Hematopoietic multipotent progenitor cell treated with erythropoietin and hydrocortisone succinate and interleukin-3 and kit ligand, for 8 days (in vitro differentiated cells): ENCODE results near the gene RIPPLY3.

Experiments used
- DNase-seq: peaks from one replicate; pipeline ENCODE4 v3.0.0-alpha.2; 2015

The RIPPLY3 gene

GRCh38 chr21:37006486-37007291 is at the start of gene RIPPLY3:
RIPPLY3 (plus strand) TSS chr21:37006702; CDS start chr21:37006773, 71 bp downstream.
- no peak for DNase-seq

- DNase-seq = no peak
These were observed 47.3 kb upstream of the RIPPLY3 start for GRCh38 chr21:36959020-36959835.

GRCh38 chr21:36960676-36961284 is 45.7 kb upstream of the RIPPLY3 start:
- DNase-seq = no peak

GRCh38 chr21:36962098-36962780 is 44.3 kb upstream of the RIPPLY3 start:
- DNase-seq = no peak

- DNase-seq = no peak
These were observed 42.1 kb upstream of the RIPPLY3 start for GRCh38 chr21:36964398-36964797.

GRCh38 chr21:36964827-36965719 is 41.4 kb upstream of the RIPPLY3 start:
- DNase-seq = peak; percentile 56

- DNase-seq = no peak
These were observed 40.8 kb upstream of the RIPPLY3 start for GRCh38 chr21:36965720-36966065.

GRCh38 chr21:36966066-36966820 is 40.3 kb upstream of the RIPPLY3 start, which contains the start of gene HLCS:
HLCS (minus strand) TSS chr21:36966669; CDS start chr21:36966638, 31 bp downstream.
- DNase-seq = peak; percentile 70

- DNase-seq = peak; percentile 44
These were observed 39.4 kb upstream of the RIPPLY3 start for GRCh38 chr21:36966821-36967768.

GRCh38 chr21:36968414-36968813 is 38.1 kb upstream of the RIPPLY3 start:
- no peak for DNase-seq

- no peak for DNase-seq
These were observed 37.5 kb upstream of the RIPPLY3 start for GRCh38 chr21:36968976-36969375.

GRCh38 chr21:36973986-36974850 is 32.3 kb upstream of the RIPPLY3 start:
- no peak for DNase-seq

- no peak for DNase-seq
These were observed 31.7 kb upstream of the RIPPLY3 start for GRCh38 chr21:36974851-36975192.

GRCh38 chr21:36976228-36976861 is 30.2 kb upstream of the RIPPLY3 start:
- no peak for DNase-seq

- peak; percentile 82 for DNase-seq
These were observed 29.4 kb upstream of the RIPPLY3 start for GRCh38 chr21:36976882-36977651.

GRCh38 chr21:36980280-36981048 is 26.0 kb upstream of the RIPPLY3 start:
- no peak for DNase-seq

- no peak for DNase-seq
These were observed 25.5 kb upstream of the RIPPLY3 start for GRCh38 chr21:36981049-36981391.
